Measurements from ENCODE around the gene STAT6. TPM values are rescaled to one million over a fixed set of nuclear protein-coding genes. Genes with fewer than 3 reads are reported as not detected.
"Not testable (repeated sequence)": the region's sequence is repeated elsewhere in the genome, so short reads cannot be mapped to it uniquely, and the experiment has no call there.

Gene STAT6
- total RNA-seq, 1 donor from 2014 or later: 62.4 TPM

DNA sequence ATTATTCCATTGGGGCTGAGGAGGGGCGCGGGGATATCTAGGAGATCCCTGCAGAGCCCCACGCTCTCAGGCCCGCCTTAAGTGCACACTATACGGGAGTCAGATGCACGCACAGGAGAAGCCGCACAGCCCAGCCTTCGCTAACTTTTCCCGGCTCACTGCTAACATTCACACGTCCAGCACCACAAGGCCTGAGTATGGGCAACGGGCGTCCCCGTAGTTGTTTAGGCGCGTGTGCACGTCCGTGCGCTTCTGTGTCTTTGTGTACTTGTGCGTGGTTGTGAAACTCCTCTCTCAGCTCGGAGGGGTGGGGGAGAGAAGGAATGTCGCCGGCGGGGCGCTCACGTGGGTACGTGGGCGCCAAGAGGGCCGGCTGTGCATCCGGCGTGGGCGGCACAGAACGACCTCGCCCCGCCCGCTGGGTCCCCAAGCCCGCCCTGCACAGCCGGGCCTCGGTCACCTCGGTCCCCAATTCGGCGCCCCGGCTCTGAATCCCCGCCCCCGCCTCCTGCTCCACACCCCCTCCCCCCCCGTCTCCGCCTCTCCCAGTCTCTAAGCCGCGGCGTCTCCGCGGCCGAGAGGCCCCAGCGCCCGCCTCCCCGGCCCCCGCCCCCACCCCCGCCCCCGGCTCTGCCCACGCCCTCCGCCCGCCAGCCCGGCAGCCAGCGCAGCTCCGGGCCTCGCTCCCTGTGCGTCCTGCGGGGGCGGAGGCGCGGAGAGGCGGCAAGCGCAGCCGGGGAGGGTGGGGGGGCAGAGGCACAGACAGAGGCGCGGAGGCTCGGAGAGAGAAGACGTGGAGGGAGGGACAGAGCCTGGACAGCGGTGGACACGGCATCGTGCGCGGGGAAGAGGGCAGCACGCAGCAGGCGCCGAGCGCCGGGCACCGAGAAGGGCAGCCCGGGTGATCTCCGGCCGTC lies 22.6 kb downstream of the STAT6 start, which contains the start of gene NAB2:
Gene NAB2 (plus strand): TSS at position 761 of the 917 bp plus-strand sequence. CDS start 158 bp downstream, outside the sequence.
- DNase-seq (ENCODE audit: low read depth, low spot score): no peak

GRCh38 chr12:57087691-57088353 lies 23.3 kb downstream of the STAT6 start:
- DNase-seq (ENCODE audit: low read depth, low spot score): no peak

- no peak for DNase-seq (ENCODE audit: low read depth, low spot score)
Observed at GRCh38 chr12:57087010-57087690, 24.0 kb downstream of the STAT6 start.

DNA sequence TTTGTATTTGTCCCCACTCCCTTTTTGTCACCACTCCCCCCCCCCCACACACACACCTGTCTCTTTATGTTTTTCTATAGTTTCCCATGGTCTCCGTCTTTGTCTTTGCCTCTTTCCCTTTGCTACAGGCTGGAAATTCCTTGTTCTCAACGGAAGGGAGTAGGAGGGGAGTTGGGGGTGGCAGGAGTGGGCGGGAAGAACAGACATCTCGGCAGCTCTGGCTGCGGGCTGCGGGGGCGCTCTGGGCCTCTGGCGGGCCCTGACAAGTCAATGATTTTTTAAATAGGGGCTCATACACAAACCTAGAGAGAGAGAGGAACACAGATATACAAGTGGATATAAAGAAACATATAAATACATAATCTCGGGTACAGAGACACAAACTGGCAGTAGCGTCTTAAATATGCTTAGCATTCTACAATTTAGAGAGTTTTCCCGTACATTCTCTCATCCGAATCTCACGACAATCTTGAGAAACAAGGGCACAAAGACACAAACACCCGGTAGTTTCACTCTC lies 24.6 kb downstream of the STAT6 start:
- no peak for DNase-seq (ENCODE audit: low read depth, low spot score)

DNA sequence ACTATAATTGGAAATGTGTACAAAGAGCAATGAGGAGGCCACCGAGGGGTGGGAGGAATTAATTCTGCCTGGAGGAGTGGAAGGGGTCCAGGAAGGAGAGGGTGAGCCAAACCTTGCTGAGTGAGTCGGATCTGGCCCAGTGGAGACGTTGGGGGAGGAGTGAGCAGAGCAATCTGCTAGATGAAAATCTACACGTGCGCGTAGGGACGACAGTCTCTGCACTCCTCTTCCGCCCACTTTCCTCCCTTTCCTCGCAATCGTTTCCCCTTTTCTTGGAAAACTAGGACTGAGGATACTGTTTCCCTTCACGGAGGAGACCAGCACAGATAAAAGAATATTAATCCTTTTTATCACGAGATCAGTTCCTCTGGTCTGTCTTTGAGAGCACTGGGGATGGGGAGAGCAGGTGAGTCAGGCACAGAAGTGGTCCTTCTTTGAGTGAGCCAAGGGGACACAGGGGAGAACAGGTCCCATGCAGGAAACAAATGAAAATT lies 25.1 kb downstream of the STAT6 start:
- DNase-seq (ENCODE audit: low read depth, low spot score): no peak

GRCh38 chr12:57080855-57081254 lies 30.3 kb downstream of the STAT6 start:
- no peak for DNase-seq (ENCODE audit: low read depth, low spot score)

- DNase-seq (ENCODE audit: low read depth, low spot score): no peak
Observed at GRCh38 chr12:57079821-57080220, 31.3 kb downstream of the STAT6 start.

GRCh38 chr12:57078519-57079404 lies 32.4 kb downstream of the STAT6 start, which contains the start of gene NEMP1:
Gene NEMP1 (minus strand): TSS chr12:57078791. CDS start chr12:57078745, 46 bp downstream.
- peak; percentile 100 for DNase-seq (ENCODE audit: low read depth, low spot score)

- DNase-seq (ENCODE audit: low read depth, low spot score): not testable (repeated sequence)
Observed at GRCh38 chr12:57073566-57074450, 37.4 kb downstream of the STAT6 start.

DNA sequence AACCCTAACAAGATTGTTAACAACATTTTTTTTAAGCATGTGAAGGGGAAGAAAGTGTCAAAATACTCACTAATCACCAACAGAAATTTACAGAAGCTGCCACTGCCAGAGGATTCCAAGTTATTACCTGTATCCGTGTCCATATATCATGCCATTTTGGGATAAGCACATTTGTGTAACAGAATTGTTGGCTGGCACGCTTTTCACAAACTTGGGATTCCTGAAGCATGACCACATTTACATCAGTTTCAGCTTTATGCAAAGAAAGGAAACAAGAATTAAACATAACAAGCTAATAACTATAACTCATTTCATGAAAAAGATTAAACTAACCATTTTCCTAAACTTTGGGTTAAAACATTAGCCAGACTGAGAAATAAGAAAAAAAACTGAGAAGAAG lies 38.5 kb downstream of the STAT6 start:
- no peak for DNase-seq (ENCODE audit: low read depth, low spot score)

GRCh38 chr12:57069523-57069922 lies 41.6 kb downstream of the STAT6 start:
- peak; percentile 66 for DNase-seq (ENCODE audit: low read depth, low spot score)

GRCh38 chr12:57066245-57066644 lies 44.9 kb downstream of the STAT6 start:
- DNase-seq (ENCODE audit: low read depth, low spot score): no peak

GRCh38 chr12:57063991-57064685 lies 47.0 kb downstream of the STAT6 start:
- DNase-seq (ENCODE audit: low read depth, low spot score): no peak

GRCh38 chr12:57058454-57058853 lies 52.7 kb downstream of the STAT6 start:
- no peak for DNase-seq (ENCODE audit: low read depth, low spot score)

DNA sequence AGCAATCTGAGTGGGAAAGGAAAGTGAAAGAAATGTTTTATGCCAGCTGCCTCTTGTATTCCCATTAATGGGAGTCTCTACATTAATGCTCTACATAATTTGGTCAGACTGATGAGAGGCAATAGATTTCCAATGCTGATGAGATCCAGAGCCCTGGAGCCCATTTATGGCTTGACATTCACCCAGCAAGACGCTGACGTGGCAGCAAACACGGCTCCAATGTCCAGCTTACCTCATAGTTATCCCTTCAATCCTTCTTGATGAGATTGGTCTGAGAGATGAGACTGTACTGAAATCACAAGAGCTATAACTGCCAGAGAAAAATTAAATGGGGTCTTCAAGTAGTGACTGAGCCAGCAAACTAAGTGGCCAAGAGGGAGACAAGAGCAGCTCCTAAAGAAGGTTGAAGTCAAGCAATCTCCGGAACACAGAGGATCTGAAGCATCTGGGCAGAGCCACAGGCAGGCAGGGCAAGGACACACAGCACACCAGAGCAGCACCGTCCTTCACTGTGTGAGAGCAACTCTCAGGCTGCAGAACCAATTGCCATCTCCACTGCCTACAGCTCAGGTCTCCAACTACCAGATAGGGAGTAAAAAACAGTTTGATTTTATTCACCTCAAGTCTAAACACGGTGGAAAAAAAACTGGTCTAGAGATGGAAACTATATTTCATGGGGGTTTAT lies 54.0 kb downstream of the STAT6 start:
- no peak for DNase-seq (ENCODE audit: low read depth, low spot score)

GRCh38 chr12:57055824-57056223 lies 55.3 kb downstream of the STAT6 start:
- DNase-seq (ENCODE audit: low read depth, low spot score): no peak

GRCh38 chr12:57053901-57054300 lies 57.3 kb downstream of the STAT6 start:
- DNase-seq (ENCODE audit: low read depth, low spot score): not testable (repeated sequence)

DNA sequence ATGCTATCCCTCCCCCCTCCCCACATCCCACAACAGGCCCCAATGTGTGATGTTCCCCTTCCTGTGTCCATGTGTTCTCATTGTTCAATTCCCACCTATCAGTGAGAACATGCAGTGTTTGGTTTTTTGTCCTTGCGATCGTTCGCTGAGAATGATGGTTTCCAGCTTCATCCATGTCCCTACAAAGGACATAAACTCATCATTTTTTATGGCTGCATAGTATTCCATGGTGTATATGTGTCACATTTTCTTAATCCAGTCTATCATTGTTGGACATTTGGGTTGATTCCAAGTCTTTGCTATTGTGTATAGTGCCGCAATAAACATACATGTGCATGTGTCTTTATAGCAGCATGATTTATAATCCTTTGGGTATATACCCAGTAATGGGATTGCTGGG lies 58.0 kb downstream of the STAT6 start:
- DNase-seq (ENCODE audit: low read depth, low spot score): not testable (repeated sequence)

Measured in pulmonary artery endothelial cell (primary cell).